ENCODE results near the gene SLC45A3.
A peak's percentile ranks its signal among the peaks of the same experiment; 100 is the strongest.

SLC45A3 gene

DNA sequence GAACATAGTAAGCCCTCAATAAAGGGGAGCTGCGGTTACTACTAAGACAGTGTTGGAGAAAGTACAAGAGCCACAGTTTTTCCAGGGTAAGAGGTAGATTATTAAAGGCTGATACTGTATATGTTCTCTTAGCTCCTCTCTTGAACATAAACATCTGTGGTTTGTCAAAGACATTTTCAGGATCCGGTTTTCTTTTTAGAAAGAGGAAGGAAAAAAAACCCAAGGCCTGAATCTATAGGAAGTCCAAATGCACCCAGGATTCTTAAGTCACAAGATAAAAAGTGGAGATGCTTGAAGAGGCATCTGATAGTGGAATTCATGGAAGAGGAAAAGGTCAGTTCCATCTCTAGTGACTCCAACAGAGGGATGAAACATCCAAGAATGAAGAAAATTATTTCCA lies 24.6 kb upstream of the SLC45A3 start:
- TF ChIP-seq, protein P1, sequence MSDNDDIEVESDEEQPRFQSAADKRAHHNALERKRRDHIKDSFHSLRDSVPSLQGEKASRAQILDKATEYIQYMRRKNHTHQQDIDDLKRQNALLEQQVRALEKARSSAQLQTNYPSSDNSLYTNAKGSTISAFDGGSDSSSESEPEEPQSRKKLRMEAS (IDR thresholded peaks at IDR 0.05; ENCODE audit: low read depth, low read length): no peak
- no peak for TF ChIP-seq MYC (IDR thresholded peaks at IDR 0.05; ENCODE audit: low read depth, low read length)
- TF ChIP-seq, protein P2, sequence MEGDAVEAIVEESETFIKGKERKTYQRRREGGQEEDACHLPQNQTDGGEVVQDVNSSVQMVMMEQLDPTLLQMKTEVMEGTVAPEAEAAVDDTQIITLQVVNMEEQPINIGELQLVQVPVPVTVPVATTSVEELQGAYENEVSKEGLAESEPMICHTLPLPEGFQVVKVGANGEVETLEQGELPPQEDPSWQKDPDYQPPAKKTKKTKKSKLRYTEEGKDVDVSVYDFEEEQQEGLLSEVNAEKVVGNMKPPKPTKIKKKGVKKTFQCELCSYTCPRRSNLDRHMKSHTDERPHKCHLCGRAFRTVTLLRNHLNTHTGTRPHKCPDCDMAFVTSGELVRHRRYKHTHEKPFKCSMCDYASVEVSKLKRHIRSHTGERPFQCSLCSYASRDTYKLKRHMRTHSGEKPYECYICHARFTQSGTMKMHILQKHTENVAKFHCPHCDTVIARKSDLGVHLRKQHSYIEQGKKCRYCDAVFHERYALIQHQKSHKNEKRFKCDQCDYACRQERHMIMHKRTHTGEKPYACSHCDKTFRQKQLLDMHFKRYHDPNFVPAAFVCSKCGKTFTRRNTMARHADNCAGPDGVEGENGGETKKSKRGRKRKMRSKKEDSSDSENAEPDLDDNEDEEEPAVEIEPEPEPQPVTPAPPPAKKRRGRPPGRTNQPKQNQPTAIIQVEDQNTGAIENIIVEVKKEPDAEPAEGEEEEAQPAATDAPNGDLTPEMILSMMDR (IDR thresholded peaks at IDR 0.05; ENCODE audit: low read depth, low read length): no peak
- TF ChIP-seq POLR2A (IDR thresholded peaks at IDR 0.05; ENCODE audit: extremely low read depth, insufficient read length): no peak
- DNase-seq (ENCODE audit: low read depth): no peak
- H3K4me3 ChIP-seq (ENCODE audit: low read depth, low read length): no peak overlapping the region

DNA sequence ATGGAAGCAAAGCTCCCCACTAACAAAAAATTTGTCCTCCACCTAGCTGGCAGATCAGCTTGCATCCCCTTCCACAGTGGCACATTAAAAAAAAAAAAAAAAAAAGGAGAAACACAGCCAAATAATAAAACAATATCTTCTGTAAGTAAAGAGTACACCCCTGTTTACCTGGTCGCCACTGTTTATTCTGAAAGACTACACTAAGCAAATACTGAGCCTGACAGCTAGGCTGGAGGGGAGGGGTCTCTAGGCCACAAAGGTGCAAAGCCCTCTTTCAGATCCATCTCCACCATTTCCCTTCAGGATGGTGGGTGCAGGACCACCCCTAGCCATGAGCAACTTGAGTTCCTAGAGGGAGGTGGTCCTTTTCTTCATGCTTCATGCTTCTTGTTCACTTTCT lies 22.8 kb upstream of the SLC45A3 start:
- DNase-seq (ENCODE audit: low read depth): no peak
- no peak overlapping the region for H3K4me3 ChIP-seq (ENCODE audit: low read depth, low read length)
- TF ChIP-seq POLR2A (IDR thresholded peaks at IDR 0.05; ENCODE audit: extremely low read depth, insufficient read length) (no peak), MYC (IDR thresholded peaks at IDR 0.05; ENCODE audit: low read depth, low read length) (no peak)
- TF ChIP-seq, protein P1 (IDR thresholded peaks at IDR 0.05; ENCODE audit: low read depth, low read length): no peak
- TF ChIP-seq, protein P2 (IDR thresholded peaks at IDR 0.05; ENCODE audit: low read depth, low read length): no peak

DNA sequence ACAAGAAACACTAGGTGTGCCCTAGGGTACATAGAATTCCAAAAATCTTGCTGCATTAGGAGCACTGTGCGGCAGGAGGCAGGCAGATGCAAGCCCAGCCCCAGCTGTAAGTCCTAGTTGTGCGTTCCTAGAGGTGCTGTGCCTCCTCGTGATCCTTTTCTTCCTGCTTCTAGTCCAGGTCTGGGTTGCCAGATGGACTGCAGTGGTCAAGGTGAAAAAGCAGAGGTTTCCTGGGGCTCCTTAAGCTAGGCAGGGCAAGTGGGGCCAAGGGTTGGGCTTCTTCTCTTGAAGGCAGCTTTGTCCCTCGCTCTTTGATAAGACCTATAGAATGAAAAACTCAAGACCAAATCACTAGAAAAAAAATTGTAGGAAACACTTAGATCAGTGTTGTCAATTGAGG lies 21.6 kb upstream of the SLC45A3 start:
- DNase-seq (ENCODE audit: low read depth): no peak
- TF ChIP-seq POLR2A (IDR thresholded peaks at IDR 0.05; ENCODE audit: extremely low read depth, insufficient read length) (no peak), MYC (IDR thresholded peaks at IDR 0.05; ENCODE audit: low read depth, low read length) (no peak)
- TF ChIP-seq, protein P2 (IDR thresholded peaks at IDR 0.05; ENCODE audit: low read depth, low read length): no peak
- TF ChIP-seq, protein P1 (IDR thresholded peaks at IDR 0.05; ENCODE audit: low read depth, low read length): no peak
- no peak overlapping the region for H3K4me3 ChIP-seq (ENCODE audit: low read depth, low read length)

DNA sequence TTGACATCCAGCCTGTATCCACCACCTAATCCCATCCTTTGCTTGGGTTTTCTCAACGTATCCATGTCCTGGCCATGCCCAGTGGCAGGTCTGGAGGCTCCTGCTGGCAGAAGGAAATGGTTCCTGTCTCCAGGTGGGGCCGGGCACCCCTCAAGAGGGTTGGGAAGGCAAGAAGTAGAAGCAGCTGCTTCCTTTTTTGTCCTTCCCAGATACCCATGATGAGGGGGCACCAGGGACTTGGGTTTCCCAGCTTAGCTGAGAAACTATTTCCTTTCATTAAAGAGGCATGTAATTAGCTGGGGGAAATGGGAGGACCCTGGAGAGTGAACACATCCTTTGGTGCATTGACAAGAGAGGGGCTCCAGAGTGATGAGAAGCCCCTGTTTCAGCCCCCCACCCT lies 21.1 kb upstream of the SLC45A3 start:
- DNase-seq (ENCODE audit: low read depth): no peak
- TF ChIP-seq, protein P1 (IDR thresholded peaks at IDR 0.05; ENCODE audit: low read depth, low read length): no peak
- TF ChIP-seq POLR2A (IDR thresholded peaks at IDR 0.05; ENCODE audit: extremely low read depth, insufficient read length) (no peak), MYC (IDR thresholded peaks at IDR 0.05; ENCODE audit: low read depth, low read length) (no peak)
- TF ChIP-seq, protein P2 (IDR thresholded peaks at IDR 0.05; ENCODE audit: low read depth, low read length): no peak
- H3K4me3 ChIP-seq (ENCODE audit: low read depth, low read length): no peak overlapping the region

DNA sequence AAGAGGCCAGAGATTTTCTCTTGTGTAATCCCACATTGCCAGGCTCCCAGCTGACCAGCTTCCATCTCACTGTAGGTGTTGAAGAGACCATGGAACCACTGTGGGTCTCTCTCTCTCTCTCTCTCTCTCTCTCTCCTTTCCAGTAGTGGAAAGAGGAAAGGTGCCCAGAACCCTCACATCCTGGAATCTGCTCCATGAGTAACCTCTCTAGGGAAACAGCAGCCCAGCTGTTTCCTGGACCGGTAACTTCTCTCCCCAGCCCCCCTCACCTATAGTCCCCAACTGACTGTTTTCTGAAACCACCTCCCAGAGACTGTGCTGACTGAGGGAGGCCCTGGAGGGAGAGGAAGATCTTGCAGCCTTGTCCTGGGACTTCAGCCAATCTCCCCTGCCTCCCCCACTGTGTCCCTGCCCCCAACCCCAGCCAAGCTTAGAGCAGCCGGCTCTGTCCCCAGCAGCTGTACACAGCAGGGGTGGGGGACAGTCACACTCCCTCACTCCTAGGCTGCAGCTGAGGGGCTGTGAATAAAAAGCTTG lies 20.6 kb upstream of the SLC45A3 start:
- H3K4me3 ChIP-seq (ENCODE audit: low read depth, low read length): no peak overlapping the region
- DNase-seq (ENCODE audit: low read depth): peak; percentile 17

More for the DNA sequence above, 20.6 kb upstream of the SLC45A3 start:
- TF ChIP-seq MYC (IDR thresholded peaks at IDR 0.05; ENCODE audit: low read depth, low read length) (no peak), POLR2A (IDR thresholded peaks at IDR 0.05; ENCODE audit: extremely low read depth, insufficient read length) (no peak)
- TF ChIP-seq, protein P2 (IDR thresholded peaks at IDR 0.05; ENCODE audit: low read depth, low read length): no peak
- TF ChIP-seq, protein P1 (IDR thresholded peaks at IDR 0.05; ENCODE audit: low read depth, low read length): no peak
